Stomach (tissue), 4 donors: Measurements from ENCODE around the gene CDHR4.

Experiments
- EP300 ChIP-seq: sonication (generic); formaldehyde crosslinking; IDR thresholded peaks from one replicate; pipeline ENCODE4 v1.6.1; 2017; ENCODE audit warnings: antibody characterized with exemption
- POLR2A ChIP-seq, 4 donors: fragments of 450-650 bp; IDR thresholded peaks; one replicate each; pipeline ENCODE4 v1.6.1; 2016; ENCODE audit warnings: antibody characterized with exemption in 4 of 4, control low read depth in 2 of 4, mild to moderate bottlenecking in 1 of 4, moderate library complexity in 1 of 4
- TF ChIP-seq, protein P1 (sequence below), 7 experiments: fragments of 450-650 bp in 4 of 7; fragments of 200-600 bp in 3 of 7; sonication (generic) in 3 of 7; IDR thresholded peaks; one replicate each; pipeline ENCODE4 v1.5.1; 2016 to 2019; ENCODE audit warnings: antibody characterized with exemption in 7 of 7, control low read depth in 2 of 7, mild to moderate bottlenecking in 1 of 7

DNA sequence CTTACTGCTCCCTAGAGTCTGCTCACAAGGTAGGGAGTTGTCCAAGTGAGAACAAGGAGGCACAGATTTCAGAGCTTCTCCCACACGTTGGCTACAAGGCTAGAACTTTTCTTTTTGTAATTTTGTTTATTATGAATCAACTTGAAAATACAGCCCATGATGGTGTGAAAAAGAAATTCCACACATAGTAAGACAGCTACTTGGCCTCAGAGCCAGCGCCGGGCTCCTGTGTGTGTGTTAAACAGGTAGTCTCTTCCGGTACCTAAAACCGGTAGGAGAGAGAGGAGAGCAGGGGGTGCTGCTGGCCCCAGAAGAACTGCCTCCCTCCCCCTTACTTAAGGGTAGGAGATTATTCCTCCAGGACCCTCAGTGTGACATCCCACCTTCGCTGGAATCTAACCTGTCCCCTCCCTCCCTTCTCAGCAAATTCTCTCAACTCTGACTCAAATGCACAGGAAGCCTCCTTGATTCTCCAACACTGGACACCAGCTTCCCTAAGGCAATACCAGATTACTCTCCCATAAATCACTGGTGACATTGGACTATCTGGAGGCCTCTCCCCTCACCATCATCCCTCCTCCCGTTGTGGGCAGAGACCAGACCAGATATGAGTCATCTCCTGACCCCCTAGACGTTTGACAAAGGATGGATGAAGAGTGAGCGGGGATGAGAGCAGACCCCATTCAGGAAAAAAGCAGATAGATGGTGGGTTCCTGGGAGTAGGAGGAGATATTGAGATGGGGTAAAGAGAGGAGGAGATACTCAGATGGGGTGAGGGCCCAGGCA lies 8.9 kb downstream of the CDHR4 start:
- TF ChIP-seq, protein P1, sequence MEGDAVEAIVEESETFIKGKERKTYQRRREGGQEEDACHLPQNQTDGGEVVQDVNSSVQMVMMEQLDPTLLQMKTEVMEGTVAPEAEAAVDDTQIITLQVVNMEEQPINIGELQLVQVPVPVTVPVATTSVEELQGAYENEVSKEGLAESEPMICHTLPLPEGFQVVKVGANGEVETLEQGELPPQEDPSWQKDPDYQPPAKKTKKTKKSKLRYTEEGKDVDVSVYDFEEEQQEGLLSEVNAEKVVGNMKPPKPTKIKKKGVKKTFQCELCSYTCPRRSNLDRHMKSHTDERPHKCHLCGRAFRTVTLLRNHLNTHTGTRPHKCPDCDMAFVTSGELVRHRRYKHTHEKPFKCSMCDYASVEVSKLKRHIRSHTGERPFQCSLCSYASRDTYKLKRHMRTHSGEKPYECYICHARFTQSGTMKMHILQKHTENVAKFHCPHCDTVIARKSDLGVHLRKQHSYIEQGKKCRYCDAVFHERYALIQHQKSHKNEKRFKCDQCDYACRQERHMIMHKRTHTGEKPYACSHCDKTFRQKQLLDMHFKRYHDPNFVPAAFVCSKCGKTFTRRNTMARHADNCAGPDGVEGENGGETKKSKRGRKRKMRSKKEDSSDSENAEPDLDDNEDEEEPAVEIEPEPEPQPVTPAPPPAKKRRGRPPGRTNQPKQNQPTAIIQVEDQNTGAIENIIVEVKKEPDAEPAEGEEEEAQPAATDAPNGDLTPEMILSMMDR (IDR thresholded peaks at IDR 0.05): no peak
- TF ChIP-seq EP300 (no peak), POLR2A (IDR thresholded peaks at IDR 0.05) (no peak)
